Hepatocyte (in vitro differentiated cells): ENCODE results near the gene BEAN1. TPM values are rescaled to one million over a fixed set of nuclear protein-coding genes. Genes with fewer than 3 reads are reported as not detected.

Experiments
- DNase-seq: peaks from one replicate; pipeline ENCODE4 v3.0.0-alpha.2; 2016; ENCODE audit warnings: low spot score
- H2AFZ ChIP-seq: fragments of 200-600 bp; sonication (generic); 2 replicates; pipeline ENCODE4 v1.6.0; 2016; ENCODE audit warnings: antibody characterized with exemption, mild to moderate bottlenecking
- H3K27ac ChIP-seq: fragments of 200-600 bp; sonication (generic); 2 replicates; pipeline ENCODE4 v1.5.1; 2016; ENCODE audit warnings: mild to moderate bottlenecking
- H3K27me3 ChIP-seq: fragments of 200-600 bp; sonication (generic); 2 replicates; pipeline ENCODE4 v1.6.1; 2016
- H3K36me3 ChIP-seq: fragments of 200-600 bp; sonication (generic); replicated peaks from 2 replicates; pipeline ENCODE4 v1.5.1; 2016; ENCODE audit warnings: low read depth; ENCODE audit not compliant: insufficient read depth
- H3K4me1 ChIP-seq: fragments of 200-600 bp; sonication (generic); 2 replicates; pipeline ENCODE4 v1.5.1; 2016; ENCODE audit warnings: mild to moderate bottlenecking, moderate library complexity; ENCODE audit not compliant: insufficient read depth
- H3K4me2 ChIP-seq: fragments of 200-600 bp; sonication (generic); 2 replicates; pipeline ENCODE4 v1.6.0; 2016
- H3K4me3 ChIP-seq: fragments of 200-600 bp; sonication (generic); 2 replicates; pipeline ENCODE4 v1.5.1; 2016; ENCODE audit warnings: mild to moderate bottlenecking
- H3K79me2 ChIP-seq: fragments of 200-600 bp; sonication (generic); 2 replicates; pipeline ENCODE4 v1.6.0; 2017; ENCODE audit warnings: mild to moderate bottlenecking
- H3K9me2 ChIP-seq: fragments of 200-600 bp; sonication (generic); replicated peaks from 2 replicates; pipeline ENCODE4 v1.6.0; 2017; ENCODE audit warnings: mild to moderate bottlenecking; ENCODE audit not compliant: insufficient read depth
- H3K9me3 ChIP-seq: fragments of 200-600 bp; sonication (generic); 2 replicates; pipeline ENCODE4 v1.5.1; 2016; ENCODE audit warnings: low read depth, mild to moderate bottlenecking
- H4K20me1 ChIP-seq: fragments of 200-600 bp; sonication (generic); 2 replicates; pipeline ENCODE4 v1.6.0; 2016; ENCODE audit warnings: mild to moderate bottlenecking; ENCODE audit not compliant: insufficient read depth, poor library complexity, severe bottlenecking
- EZH2 ChIP-seq: fragments of 200-600 bp; sonication (generic); IDR thresholded peaks from 2 replicates; pipeline ENCODE4 v1.6.1; 2016; ENCODE audit warnings: antibody characterized with exemption, mild to moderate bottlenecking, borderline replicate concordance
- EZH2phosphoT487 ChIP-seq: fragments of 200-600 bp; sonication (generic); IDR thresholded peaks from one replicate; pipeline ENCODE4 v1.6.1; 2018; ENCODE audit warnings: antibody characterized with exemption, mild to moderate bottlenecking, low read depth, moderate library complexity; ENCODE audit not compliant: unreplicated experiment, severe bottlenecking
- WGBS: methylation state at CpG from one replicate; pipeline ENCODE4 v1.1.6; 2016; ENCODE audit warnings: low lambda C conversion rate; ENCODE audit errors: missing lambda C conversion rate; 5-methylcytosine and 5-hydroxymethylcytosine counted together
- polyA plus RNA-seq: library from polyadenylated mRNA; unstranded; fragments of >200 nt; fragmentation: Nextera tagmentation; extraction: Ambion mirVana; gene quantifications from 2 replicates; pipeline ENCODE4 v1.2.1, GENCODE V29; 2016
- total RNA-seq: library from RNA; depleted of rRNA; stranded (reverse); fragments of >200 nt; gene quantifications from 2 replicates; pipeline ENCODE4 v1.2.3, GENCODE V29; 2014
- TF ChIP-seq, protein P1 (sequence below): fragments of 200-600 bp; sonication (generic); IDR thresholded peaks from 2 replicates; pipeline ENCODE4 v1.5.1; 2016; ENCODE audit warnings: antibody characterized with exemption, mild to moderate bottlenecking; ENCODE audit not compliant: poor library complexity

BEAN1 gene
- total and polyA plus RNA-seq, 2 experiments from 2014 or later: 0.63 to 1.8 TPM

DNA sequence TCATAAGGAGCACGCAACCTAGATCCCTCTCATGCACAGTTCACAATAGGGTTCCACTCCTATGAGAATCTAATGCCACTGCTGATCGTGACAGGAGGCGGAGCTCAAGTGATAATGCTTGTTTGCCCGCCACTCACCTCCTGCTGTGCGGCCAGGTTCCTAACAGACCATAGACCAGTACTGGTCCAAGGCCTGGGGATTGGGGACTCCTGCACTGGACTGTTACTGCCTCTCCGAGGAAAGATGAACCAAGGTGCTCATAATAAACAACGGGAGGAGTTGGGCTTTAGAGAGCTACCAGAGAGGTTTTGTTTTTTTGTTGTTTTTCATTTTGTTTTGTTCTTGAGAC, 64.6 kb downstream of the BEAN1 start:
- no peak overlapping the region for H2AFZ ChIP-seq
- no peak overlapping the region for H3K4me3 ChIP-seq
- H3K4me2 ChIP-seq: no peak overlapping the region
- H3K36me3 ChIP-seq: no peaks in the 10 kb centered on the region
- H4K20me1 ChIP-seq: no peaks in the 10 kb centered on the region
- no peak overlapping the region for H3K27ac ChIP-seq
- H3K27me3 ChIP-seq: no peaks in the 10 kb centered on the region
- WGBS: 72% methylated on average over 7 of the region's 7 CpGs
- H3K4me1 ChIP-seq: peaks cover 4% of the 10 kb centered on the region
- H3K9me2 ChIP-seq: no peaks in the 10 kb centered on the region
- TF ChIP-seq EZH2phosphoT487: no peak
- TF ChIP-seq EZH2: no peak
- TF ChIP-seq, protein P1, sequence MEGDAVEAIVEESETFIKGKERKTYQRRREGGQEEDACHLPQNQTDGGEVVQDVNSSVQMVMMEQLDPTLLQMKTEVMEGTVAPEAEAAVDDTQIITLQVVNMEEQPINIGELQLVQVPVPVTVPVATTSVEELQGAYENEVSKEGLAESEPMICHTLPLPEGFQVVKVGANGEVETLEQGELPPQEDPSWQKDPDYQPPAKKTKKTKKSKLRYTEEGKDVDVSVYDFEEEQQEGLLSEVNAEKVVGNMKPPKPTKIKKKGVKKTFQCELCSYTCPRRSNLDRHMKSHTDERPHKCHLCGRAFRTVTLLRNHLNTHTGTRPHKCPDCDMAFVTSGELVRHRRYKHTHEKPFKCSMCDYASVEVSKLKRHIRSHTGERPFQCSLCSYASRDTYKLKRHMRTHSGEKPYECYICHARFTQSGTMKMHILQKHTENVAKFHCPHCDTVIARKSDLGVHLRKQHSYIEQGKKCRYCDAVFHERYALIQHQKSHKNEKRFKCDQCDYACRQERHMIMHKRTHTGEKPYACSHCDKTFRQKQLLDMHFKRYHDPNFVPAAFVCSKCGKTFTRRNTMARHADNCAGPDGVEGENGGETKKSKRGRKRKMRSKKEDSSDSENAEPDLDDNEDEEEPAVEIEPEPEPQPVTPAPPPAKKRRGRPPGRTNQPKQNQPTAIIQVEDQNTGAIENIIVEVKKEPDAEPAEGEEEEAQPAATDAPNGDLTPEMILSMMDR: no peak
- no peak for DNase-seq
- no peaks in the 10 kb centered on the region for H3K9me3 ChIP-seq
- H3K79me2 ChIP-seq: no peaks in the 10 kb centered on the region

DNA sequence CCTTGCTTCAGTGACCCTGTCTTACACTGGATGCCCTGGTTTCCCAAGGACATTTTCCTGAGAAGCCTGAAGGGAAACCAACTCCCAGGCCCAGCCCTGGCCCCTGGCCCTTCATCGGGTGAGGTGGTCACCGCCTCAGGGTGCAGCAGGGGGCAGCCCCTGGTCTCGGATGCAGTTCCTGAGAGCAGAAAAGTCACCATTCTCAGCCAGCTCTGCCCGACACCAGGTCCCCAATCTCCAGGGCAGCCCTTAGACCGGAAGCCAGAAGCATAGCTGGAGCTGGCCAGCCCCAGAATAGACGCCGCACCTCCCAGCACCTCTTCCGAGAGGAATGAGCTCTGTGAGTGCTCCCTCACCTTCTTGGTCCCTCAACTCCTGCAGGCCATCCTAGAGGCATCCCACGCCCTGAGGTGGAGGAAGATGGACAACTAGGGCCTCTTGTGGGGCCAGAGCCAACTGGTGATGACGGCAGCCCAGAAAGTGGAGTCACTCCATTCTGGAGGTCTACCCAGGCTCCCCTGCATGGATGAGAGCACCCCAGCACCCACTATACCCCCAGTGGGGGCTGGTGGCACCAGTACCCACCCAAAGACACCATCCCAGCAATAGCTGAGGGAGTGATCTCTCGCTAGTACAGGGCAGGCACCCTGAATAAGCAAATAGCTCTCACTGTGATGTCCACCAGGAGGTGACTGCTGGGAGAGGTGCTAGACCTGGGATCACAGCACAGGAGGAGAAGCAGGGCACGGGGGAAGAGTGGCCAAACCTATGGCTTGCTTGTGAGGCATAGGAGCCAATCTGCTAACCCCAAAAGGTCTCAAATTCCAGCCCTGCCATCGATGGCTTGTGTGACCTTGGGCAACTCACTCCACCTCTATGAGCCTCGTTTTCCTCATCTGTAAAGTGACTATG, 66.7 kb downstream of the BEAN1 start:
- Histone ChIP-seq H3K27ac (no peak overlapping the region), H3K27me3 (no peaks in the 10 kb centered on the region), H4K20me1 (no peaks in the 10 kb centered on the region), H3K36me3 (no peaks in the 10 kb centered on the region), H3K4me2 (no peak overlapping the region), H3K9me3 (no peaks in the 10 kb centered on the region), H3K4me3 (no peak overlapping the region), H3K79me2 (no peaks in the 10 kb centered on the region), H2AFZ (no peak overlapping the region), H3K9me2 (no peaks in the 10 kb centered on the region), H3K4me1 (no peaks in the 10 kb centered on the region)
- no peak for DNase-seq
- WGBS: 91% methylated on average over 14 of the region's 14 CpGs
- TF ChIP-seq EZH2: no peak
- TF ChIP-seq, protein P1: no peak
- no peak for TF ChIP-seq EZH2phosphoT487

DNA sequence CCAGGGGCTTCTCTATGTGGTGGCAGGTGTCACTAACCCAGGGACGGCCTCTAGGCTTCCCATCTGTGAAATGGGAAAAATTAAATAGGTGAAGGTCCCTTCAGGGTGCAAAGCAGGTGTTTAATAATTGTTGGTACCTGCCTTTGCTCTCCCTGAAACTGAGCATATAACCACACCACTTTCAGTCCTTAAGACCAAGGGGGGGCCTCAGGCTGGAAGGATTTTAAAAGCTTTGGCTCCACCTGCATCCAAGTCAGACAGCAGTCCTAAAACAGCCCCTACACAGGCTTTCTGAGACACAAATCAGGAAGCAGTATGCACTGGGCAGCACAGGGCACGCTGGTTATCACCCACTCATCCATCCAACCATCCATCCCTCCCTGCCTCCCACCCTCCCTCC, 67.8 kb downstream of the BEAN1 start:
- Histone ChIP-seq H3K4me2 (no peak overlapping the region), H3K27ac (no peak overlapping the region), H3K9me2 (no peaks in the 10 kb centered on the region), H3K9me3 (no peaks in the 10 kb centered on the region), H3K79me2 (no peaks in the 10 kb centered on the region), H3K4me3 (no peak overlapping the region), H3K36me3 (no peaks in the 10 kb centered on the region), H2AFZ (no peak overlapping the region), H3K4me1 (no peaks in the 10 kb centered on the region), H4K20me1 (no peaks in the 10 kb centered on the region), H3K27me3 (no peaks in the 10 kb centered on the region)
- TF ChIP-seq EZH2: no peak
- no peak for TF ChIP-seq EZH2phosphoT487
- TF ChIP-seq, protein P1: no peak
- no peak for DNase-seq
- WGBS: 81% methylated on average over 2 of the region's 2 CpGs
